ENCODE results near the gene VIPR2. TPM values are rescaled to one million over a fixed set of nuclear protein-coding genes. Genes with fewer than 3 reads are reported as not detected.
"Not testable (repeated sequence)": the region's sequence is repeated elsewhere in the genome, so short reads cannot be mapped to it uniquely, and the experiment has no call there.

VIPR2 gene
- total and polyA plus RNA-seq, 9 donors, result 6.7 to 11.3 (median 8.6) TPM

- H3K27me3 ChIP-seq (ENCODE audit: control insufficient read depth, insufficient read depth, low read length); H3K27ac ChIP-seq (ENCODE audit: low read length); H3K36me3 ChIP-seq (ENCODE audit: control insufficient read depth, insufficient read depth, low read length); H3K9me3 ChIP-seq (replicated peaks; ENCODE audit: control insufficient read depth, low read depth, low read length); H3K4me3 ChIP-seq (ENCODE audit: low read length); DNase-seq: not testable (repeated sequence)
- H3K4me1 ChIP-seq (ENCODE audit: control insufficient read depth, insufficient read depth, low read length), result peaks cover 52% of the 10 kb centered on the region
- 97% methylated on average over 36 of the region's 37 CpGs for WGBS (ENCODE audit: insufficient coverage)
Observed at GRCh38 chr7:159100281-159101082, 44.2 kb downstream of the VIPR2 start.

- 89% methylated on average over 10 of the region's 10 CpGs for WGBS (ENCODE audit: insufficient coverage)
- Histone ChIP-seq H3K9me3 (replicated peaks; ENCODE audit: control insufficient read depth, low read depth, low read length) (no peaks in the 10 kb centered on the region), H3K27me3 (ENCODE audit: control insufficient read depth, insufficient read depth, low read length) (no peaks in the 10 kb centered on the region), H3K27ac (ENCODE audit: low read length) (peak overlapping the region; percentile 95), H3K4me3 (ENCODE audit: low read length) (no peak overlapping the region), H3K4me1 (ENCODE audit: control insufficient read depth, insufficient read depth, low read length) (peaks cover 56% of the 10 kb centered on the region), H3K36me3 (ENCODE audit: control insufficient read depth, insufficient read depth, low read length) (peaks cover 5% of the 10 kb centered on the region)
- no peak for DNase-seq
Observed at GRCh38 chr7:159099711-159100231, 44.9 kb downstream of the VIPR2 start.

GRCh38 chr7:159098811-159099655 lies 45.6 kb downstream of the VIPR2 start:
- peak overlapping the region; percentile 95 for H3K27ac ChIP-seq (ENCODE audit: low read length)
- peaks cover 5% of the 10 kb centered on the region for H3K36me3 ChIP-seq (ENCODE audit: control insufficient read depth, insufficient read depth, low read length)
- peak; percentile 76 for DNase-seq
- 53% methylated on average over 8 of the region's 22 CpGs for WGBS (ENCODE audit: insufficient coverage)
- no peak overlapping the region for H3K4me3 ChIP-seq (ENCODE audit: low read length)
- no peaks in the 10 kb centered on the region for H3K9me3 ChIP-seq (replicated peaks; ENCODE audit: control insufficient read depth, low read depth, low read length)
- H3K4me1 ChIP-seq (ENCODE audit: control insufficient read depth, insufficient read depth, low read length), result peaks cover 59% of the 10 kb centered on the region
- no peaks in the 10 kb centered on the region for H3K27me3 ChIP-seq (ENCODE audit: control insufficient read depth, insufficient read depth, low read length)

- Histone ChIP-seq H3K27ac (ENCODE audit: low read length) (peak overlapping the region; percentile 95), H3K36me3 (ENCODE audit: control insufficient read depth, insufficient read depth, low read length) (peaks cover 5% of the 10 kb centered on the region), H3K4me3 (ENCODE audit: low read length) (no peak overlapping the region), H3K27me3 (ENCODE audit: control insufficient read depth, insufficient read depth, low read length) (no peaks in the 10 kb centered on the region), H3K4me1 (ENCODE audit: control insufficient read depth, insufficient read depth, low read length) (peaks cover 62% of the 10 kb centered on the region), H3K9me3 (replicated peaks; ENCODE audit: control insufficient read depth, low read depth, low read length) (no peaks in the 10 kb centered on the region)
- 67% methylated on average over 4 of the region's 6 CpGs for WGBS (ENCODE audit: insufficient coverage)
- DNase-seq, result no peak
Observed at GRCh38 chr7:159098424-159098786, 46.3 kb downstream of the VIPR2 start.

GRCh38 chr7:159097661-159098423 lies 46.8 kb downstream of the VIPR2 start:
- peaks cover 67% of the 10 kb centered on the region for H3K4me1 ChIP-seq (ENCODE audit: control insufficient read depth, insufficient read depth, low read length)
- H3K4me3 ChIP-seq (ENCODE audit: low read length), result no peak overlapping the region
- peaks cover 5% of the 10 kb centered on the region for H3K36me3 ChIP-seq (ENCODE audit: control insufficient read depth, insufficient read depth, low read length)
- H3K27me3 ChIP-seq (ENCODE audit: control insufficient read depth, insufficient read depth, low read length), result no peaks in the 10 kb centered on the region
- H3K27ac ChIP-seq (ENCODE audit: low read length), result peak overlapping the region; percentile 95
- 74% methylated on average over 15 of the region's 23 CpGs for WGBS (ENCODE audit: insufficient coverage)
- no peaks in the 10 kb centered on the region for H3K9me3 ChIP-seq (replicated peaks; ENCODE audit: control insufficient read depth, low read depth, low read length)
- peak; percentile 49 for DNase-seq

GRCh38 chr7:159096736-159097581 lies 47.7 kb downstream of the VIPR2 start:
- DNase-seq, result peak; percentile 79
- Histone ChIP-seq H3K27me3 (ENCODE audit: control insufficient read depth, insufficient read depth, low read length) (no peaks in the 10 kb centered on the region), H3K36me3 (ENCODE audit: control insufficient read depth, insufficient read depth, low read length) (peaks cover 5% of the 10 kb centered on the region), H3K27ac (ENCODE audit: low read length) (peak overlapping the region; percentile 95), H3K4me3 (ENCODE audit: low read length) (peak overlapping the region; percentile 21), H3K9me3 (replicated peaks; ENCODE audit: control insufficient read depth, low read depth, low read length) (no peaks in the 10 kb centered on the region), H3K4me1 (ENCODE audit: control insufficient read depth, insufficient read depth, low read length) (peaks cover 69% of the 10 kb centered on the region)
- WGBS (ENCODE audit: insufficient coverage), result 88% methylated on average over 26 of the region's 27 CpGs

- peak overlapping the region; percentile 85 for H3K27ac ChIP-seq (ENCODE audit: low read length)
- no peak for DNase-seq
- H3K36me3 ChIP-seq (ENCODE audit: control insufficient read depth, insufficient read depth, low read length), result peaks cover 5% of the 10 kb centered on the region
- H3K4me1 ChIP-seq (ENCODE audit: control insufficient read depth, insufficient read depth, low read length), result peaks cover 69% of the 10 kb centered on the region
- H3K9me3 ChIP-seq (replicated peaks; ENCODE audit: control insufficient read depth, low read depth, low read length), result no peaks in the 10 kb centered on the region
- H3K27me3 ChIP-seq (ENCODE audit: control insufficient read depth, insufficient read depth, low read length), result no peaks in the 10 kb centered on the region
- peak overlapping the region; percentile 21 for H3K4me3 ChIP-seq (ENCODE audit: low read length)
- WGBS (ENCODE audit: insufficient coverage), result 96% methylated on average over 13 of the region's 14 CpGs
Observed at GRCh38 chr7:159095979-159096411, 48.7 kb downstream of the VIPR2 start.

GRCh38 chr7:159094919-159095915 lies 49.5 kb downstream of the VIPR2 start:
- 68% methylated on average over 9 of the region's 17 CpGs for WGBS (ENCODE audit: insufficient coverage)
- no peak for DNase-seq
- peak overlapping the region; percentile 21 for H3K4me3 ChIP-seq (ENCODE audit: low read length)
- peaks cover 69% of the 10 kb centered on the region for H3K4me1 ChIP-seq (ENCODE audit: control insufficient read depth, insufficient read depth, low read length)
- H3K27ac ChIP-seq (ENCODE audit: low read length), result peak overlapping the region; percentile 85
- H3K36me3 ChIP-seq (ENCODE audit: control insufficient read depth, insufficient read depth, low read length), result peaks cover 5% of the 10 kb centered on the region
- H3K27me3 ChIP-seq (ENCODE audit: control insufficient read depth, insufficient read depth, low read length), result no peaks in the 10 kb centered on the region
- H3K9me3 ChIP-seq (replicated peaks; ENCODE audit: control insufficient read depth, low read depth, low read length), result no peaks in the 10 kb centered on the region

All from muscle of leg (tissue), 11 donors.